GM19455 (cell line): ENCODE measurements around the gene CCL22.
"Not testable (repeated sequence)": the region's sequence is repeated elsewhere in the genome, so short reads cannot be mapped to it uniquely, and the experiment has no call there.

ENCODE experiments used
- ATAC-seq: cut with Tn5 transposase; IDR thresholded peaks from one replicate; pipeline ENCODE4 v1.9.1; 2021; ENCODE audit not compliant: unreplicated experiment

Gene CCL22, protein sequence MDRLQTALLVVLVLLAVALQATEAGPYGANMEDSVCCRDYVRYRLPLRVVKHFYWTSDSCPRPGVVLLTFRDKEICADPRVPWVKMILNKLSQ

DNA sequence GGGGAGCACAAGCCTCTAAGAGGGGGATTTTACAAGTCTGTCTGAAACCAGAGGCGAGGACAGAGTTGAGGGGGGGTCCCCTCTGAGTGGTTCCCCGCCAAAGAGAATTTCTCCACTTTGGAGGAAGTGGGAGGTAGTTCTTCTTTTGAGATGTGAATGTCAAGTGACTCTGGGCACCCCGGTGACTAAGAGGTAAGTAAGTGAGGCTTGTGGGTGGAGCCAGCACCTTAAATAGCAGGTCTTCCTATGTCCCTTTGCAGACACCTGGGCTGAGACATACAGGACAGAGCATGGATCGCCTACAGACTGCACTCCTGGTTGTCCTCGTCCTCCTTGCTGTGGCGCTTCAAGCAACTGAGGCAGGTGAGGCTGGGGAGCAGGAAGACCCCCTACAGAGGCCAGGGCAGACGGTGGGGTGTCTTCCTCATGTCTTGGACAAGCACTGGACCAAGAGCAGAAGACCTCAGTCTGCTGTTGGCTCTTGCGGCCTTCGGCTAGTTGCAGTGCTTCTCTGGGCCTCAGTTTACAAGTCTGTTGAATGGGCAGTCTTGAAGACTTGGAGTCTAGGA lies at the start of gene CCL22:
Gene CCL22, plus strand, starts transcription at position 257 of the 569 bp plus-strand sequence. Its CDS starts 34 bp downstream, at position 291.
- no peak for ATAC-seq

DNA sequence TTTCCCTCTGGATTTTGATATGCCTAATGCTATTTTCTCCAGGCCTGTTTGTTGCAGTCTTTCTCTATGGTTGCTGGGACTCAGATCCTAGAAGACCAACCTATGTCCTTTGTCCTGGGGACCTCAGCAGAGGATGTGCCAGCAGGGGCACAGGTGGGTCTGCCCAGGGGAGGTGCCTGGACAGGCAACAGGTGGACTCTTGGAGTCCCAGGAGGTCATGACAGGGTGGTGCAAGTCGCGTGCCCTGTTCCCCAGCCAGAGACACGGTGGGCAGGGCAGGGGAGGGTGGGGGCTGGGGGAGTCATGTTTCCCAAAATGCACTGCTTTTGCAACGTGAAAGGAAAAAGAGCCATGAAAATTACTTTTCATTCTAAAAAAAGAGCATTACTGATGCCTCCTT lies 47.8 kb upstream of the CCL22 start:
- no peak for ATAC-seq

DNA sequence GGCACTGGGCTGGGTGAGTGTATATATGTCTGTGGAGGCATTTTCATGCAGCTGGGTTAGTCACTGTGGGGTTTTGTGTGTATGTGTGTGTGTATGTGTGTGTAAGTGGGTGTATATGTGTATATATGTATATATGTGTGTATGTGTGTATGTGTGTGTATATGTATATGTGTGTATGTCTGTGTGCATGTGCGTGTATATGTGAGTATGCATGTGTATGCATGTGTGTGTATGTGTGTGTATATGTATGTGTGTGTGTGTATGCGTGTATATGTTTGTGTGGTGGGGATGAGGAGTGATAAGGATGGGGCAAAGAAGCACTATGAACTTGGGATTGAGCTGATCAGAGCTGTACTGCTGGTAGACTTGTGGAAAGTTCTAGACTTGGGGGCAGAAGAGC lies 45.1 kb upstream of the CCL22 start:
- no peak for ATAC-seq

DNA sequence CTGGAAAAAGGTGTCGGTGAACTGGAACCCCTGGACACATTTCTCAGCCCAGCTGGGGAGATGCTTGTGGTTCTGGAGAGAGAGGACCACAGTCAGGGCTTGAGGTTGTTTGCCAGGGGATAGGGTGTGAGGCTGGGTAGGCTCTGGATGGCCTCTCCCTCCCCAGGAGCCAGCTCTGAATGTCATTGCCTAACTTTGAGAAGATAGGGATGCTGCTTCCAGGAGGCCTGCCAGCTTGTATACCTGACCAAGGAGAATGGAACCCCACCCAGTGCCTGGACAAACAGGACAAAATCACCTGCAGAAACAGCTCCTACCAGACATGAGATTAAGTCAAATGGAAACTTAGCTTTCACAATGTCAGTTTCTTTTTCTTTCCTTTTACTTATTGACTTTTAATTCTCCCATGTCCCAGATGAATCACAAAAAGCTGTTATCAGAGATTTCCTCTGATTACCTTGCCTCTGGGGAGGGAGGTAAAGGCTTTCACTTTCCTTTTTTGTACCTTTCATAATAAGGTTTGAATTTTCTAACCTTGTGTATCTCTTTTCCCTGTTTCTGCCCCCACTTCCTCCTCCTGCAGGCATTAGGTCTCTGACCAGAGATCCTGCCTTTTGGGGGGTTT lies 44.3 kb upstream of the CCL22 start:
- no peak for ATAC-seq

DNA sequence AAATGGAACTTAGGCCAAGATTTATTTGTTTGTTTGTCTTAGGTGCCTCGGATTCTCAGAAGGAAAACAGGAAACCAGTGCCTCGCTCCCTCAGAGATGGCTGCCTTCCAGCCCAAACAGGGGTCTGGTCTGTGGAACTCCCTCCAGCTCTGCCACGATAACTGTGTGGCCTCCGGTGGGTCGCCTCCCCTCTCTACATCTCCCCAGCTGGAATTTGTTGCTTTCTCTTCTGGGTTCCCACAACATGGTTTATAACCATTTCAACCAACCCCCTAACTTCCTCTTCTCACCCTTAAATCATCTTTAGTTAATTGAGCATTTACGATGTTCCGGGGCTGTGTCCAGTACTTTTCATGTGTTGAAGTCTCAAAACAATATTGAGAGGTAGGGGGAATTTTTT lies 43.2 kb upstream of the CCL22 start:
- no peak for ATAC-seq

DNA sequence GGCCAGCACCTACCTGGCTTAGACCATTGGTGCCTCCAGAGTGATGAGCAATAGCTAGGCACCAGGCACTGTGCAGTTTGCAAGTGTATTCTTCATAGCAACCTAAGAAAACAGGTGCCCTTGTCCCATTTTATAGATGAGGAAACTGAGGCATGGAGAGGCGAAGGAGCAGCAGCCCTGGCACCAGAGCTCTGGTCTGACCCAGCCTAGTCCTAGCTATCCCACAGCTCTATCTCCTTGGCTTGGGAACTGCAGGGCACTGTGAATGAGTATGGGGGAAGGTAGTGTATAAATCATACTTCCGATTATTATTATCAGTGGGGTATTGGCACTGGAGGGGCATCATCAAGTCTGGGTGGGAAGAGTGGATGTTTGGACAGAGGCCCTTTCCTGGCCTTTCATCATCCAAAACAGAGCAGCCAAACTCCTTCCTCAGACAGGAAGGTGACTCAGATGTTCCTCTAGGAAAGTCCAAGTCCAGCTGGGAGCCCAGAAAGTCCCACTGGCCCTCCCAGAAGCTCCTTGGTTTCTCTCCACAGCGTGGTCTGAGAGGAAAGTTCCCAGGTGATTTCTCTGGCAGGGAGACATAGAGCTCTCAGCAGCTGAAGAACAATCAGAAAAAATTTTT lies 42.1 kb upstream of the CCL22 start:
- no peak for ATAC-seq

DNA sequence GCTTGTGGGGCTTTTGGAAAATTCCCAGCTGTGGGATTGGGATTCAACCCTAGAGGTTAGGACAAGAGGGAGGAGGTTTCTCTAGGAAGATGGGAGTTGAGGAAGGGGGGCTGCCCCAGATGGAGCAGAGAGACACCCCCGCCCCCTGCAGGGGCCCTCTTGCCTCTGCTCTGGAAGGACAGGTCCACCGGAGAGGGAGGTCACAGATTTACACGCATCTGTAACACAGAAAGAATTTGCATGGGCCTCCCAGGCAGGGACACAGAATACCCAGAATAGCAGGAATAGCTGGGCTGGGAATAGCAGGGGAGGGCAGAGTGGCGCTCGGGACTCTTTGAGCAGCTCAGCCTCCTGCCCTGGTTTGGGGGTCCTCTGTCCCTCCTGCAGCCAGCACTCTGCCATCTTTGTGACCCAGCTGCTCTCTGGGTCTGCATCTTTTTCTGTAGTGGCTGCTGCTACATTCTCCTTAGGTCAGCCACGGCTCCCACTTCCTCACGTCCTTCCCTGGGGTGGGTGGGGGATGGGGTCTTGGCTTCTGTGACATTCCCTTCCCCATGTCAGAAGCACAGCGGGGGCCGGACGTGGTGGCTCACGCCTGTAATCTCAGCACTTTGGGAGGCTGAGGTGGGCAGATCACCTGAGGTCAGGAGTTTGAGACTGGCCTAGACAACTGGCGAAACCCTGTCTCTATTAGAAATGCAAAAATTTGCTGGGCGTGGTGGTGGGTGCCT lies 40.2 kb upstream of the CCL22 start:
- ATAC-seq, result no peak

DNA sequence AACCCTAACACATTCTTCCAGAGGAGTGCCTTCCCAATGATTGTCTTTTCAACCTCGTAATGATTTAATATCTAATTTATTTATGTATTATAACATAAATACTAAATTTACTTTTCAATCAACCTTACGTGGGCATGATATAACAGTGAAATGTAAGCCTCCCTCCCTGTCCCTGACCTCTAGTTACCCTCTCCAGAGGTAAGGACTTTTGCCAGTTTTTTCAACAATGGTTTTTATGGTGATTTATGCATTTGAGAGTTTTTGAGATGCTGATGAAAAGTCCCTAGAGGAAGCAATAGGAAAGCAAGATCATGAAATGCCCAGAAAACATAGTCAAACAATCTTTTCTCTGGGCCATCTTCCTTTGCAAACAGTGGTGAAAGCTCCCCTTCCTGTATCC lies 38.9 kb upstream of the CCL22 start:
- no peak for ATAC-seq

DNA sequence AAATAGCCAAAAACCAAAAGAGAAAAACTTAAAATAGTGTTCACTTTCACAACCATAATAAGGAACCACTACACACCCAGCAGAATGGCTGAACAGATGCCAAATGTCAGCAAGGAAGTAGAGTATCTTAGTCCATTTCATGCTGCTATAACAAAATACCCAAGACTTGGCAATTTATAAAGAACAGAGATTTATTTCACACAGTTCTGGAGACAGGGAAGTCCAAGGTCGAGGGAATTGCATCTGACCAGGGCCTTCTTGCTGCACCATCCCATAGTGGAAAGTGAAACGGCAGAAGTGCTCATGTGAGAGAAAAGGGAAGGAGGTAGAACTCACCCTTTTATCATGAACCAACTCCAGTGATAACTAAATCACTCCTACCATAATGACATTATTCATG lies 33.8 kb upstream of the CCL22 start:
- no peak for ATAC-seq

DNA sequence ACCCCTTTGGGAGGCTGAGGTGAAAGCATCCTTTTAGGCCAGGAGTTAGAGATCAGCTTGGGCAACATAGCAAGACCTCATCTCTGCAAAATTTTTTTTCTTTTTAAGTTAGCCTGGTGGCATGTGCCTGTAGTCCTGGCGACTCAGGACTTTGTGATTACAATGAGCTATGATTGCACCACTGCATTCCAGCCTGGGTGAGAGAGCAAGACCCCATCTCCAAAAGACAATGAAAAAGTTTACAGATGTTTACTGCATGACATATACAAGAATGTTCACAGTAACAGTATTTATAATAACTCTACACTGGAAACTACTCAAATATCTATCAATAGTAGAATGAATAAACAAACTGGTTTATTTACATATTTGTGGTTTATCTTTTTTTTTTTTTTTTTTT lies 33.1 kb upstream of the CCL22 start:
- ATAC-seq, result no peak

DNA sequence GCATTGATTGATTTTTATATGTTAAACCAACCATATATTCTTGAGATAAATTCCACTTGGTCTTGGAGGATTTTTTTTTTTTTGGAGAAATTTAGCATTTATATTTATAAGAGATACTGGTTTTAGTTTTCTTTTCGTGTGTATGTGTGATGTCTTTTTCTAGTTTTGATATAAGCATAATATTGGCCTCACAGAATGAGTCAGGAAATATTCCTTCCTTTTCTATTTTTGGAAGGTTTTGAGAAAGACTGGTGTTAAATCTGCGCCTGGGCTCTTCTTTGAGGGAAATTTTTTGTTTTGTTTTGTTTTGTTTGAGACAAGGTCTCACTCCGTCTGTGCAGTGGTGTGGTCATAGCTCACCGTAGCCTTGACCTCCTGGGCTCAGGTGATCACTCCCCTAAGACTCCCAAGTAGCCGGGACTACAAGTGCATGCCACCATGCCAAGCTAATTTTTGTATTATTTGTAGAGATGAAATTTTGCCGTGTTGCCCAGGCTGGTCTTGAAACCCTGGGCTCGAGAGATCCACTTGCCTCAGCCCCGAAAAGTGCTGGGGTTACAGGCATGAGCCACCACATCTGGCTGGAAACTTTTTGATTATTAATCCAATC lies 28.8 kb upstream of the CCL22 start:
- ATAC-seq, result no peak

DNA sequence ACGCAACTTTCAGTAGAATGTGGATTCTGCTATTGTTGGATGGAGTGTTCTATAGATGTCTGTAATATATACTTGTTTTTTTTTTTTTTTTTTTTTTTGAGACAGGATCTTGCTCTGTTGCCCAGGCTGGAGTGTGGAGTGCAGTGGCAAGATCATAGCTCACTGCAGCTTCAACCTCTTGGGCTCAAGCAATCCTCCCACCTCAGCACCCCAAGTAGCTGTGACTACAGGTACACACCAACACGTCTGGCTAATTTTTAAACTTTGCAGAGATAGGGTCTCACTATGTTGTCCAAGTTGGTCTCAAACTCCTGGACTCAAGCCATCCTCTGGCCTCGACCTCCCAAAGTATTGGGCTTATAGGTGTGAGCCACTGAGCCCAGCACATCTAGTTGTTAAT lies 27.2 kb upstream of the CCL22 start:
- no peak for ATAC-seq

DNA sequence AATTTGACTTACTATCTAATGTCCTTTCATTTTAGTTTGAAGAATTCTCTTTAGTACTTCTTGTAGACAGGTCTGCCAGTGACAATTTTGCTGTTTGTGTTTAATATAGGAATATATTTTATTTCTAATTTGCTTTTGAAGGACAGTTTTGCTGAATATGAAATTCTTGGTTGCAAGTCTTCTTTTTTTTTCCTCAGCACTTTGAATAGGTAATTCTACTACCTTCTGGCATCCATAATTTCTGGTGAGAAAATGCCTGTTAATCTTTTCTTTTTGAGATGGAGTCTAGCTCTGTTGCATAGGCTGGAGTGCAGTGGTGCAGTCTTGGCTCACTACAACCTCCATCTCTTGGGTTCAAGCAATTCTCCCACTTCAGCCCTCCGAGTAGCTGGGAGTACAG lies 25.2 kb upstream of the CCL22 start:
- ATAC-seq, result no peak

DNA sequence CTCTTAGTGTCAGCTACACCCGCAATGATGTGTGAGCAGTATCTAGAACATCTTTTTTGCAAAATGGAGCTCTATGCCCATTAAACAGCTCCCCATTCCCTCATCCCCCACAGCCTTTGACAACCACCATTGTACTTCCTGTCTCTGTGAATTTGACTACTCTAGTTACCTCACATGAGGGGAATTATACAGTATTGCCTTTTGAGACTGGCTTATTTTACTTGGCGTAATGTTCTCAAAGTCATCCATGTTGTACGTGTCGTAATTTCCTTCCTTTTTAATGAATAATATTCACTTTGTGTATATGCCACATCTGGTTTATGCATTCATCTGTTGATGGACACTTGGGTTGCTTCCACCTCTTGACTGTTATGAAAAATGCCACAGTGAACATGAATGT lies 23.2 kb upstream of the CCL22 start:
- ATAC-seq, result no peak

DNA sequence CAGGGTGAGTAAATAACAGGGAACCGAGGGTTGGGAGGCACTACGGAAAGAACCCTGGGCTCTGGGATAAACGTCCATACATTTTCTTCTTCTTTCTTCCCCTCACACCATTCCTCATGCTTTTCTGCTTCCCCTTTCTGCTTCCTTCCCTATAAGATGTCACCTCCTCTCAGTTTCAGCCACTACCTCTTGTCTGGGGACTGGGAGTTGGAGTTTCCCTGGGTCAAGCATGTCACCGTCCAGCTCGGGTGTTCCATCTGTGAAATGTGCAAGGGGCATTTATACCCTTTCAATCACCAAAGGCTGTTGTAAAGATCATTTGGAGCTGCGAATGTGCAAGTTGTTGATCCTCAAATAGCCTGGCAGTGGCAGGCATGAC lies 17.5 kb upstream of the CCL22 start:
- no peak for ATAC-seq

DNA sequence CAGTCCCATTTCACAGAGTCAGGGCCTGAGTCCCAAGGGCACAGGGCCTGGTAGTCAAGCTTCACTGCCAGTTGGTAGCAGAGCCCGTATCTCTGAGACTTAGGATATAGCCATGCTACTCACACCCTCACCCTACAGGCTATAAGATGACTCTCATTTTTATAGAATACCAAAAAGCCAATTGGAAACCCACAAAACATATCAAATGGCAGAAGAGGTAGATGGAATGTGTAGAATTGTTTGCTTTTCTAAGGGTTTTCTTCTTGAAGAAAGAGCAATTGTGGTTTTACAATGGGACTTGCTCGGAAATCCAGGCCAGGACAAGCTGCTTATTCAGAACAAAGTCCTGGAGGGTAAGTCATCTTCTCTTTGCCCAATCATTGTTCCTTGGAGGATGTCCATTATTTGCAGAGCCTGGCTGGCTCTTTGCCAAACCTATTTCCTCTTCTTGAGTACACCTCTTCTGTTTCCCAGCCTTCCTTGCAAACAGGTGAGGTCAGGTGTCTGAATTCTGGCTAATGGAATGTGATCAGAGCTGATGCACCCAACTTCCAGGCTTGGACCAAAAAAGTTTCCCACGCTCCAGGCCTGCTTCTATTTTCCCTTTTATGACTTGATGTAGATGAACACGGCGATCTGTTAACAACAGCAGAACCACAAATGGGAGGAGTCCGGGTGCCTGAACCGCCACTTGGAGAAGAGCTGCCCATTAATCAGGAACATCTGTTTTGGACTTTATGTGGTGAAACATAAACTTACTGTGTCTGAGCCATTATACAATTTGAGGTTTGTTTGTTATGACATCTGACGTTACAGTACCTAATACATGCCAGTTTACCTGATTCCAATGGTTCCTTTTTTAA lies 16.9 kb upstream of the CCL22 start:
- no peak for ATAC-seq

DNA sequence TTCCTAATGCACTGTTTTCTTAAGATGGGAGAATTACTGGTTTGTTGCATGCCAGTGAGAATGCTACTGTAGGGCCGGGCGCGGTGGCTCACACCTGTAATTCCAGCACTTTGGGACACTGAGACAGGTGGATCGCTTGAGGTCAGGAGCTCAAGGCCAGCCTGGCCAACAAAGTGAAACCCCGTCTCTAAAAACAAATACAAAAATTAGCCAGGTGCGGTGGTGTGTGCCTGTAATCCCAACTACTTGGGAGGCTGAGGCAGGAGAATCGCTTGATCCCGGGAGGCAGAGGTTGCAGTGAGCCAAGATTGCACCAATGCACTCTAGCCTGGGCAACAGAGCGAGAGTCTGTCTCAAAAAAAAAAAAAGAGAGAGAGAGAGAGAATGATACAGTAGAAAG lies 16.0 kb upstream of the CCL22 start:
- ATAC-seq, result not testable (repeated sequence)

DNA sequence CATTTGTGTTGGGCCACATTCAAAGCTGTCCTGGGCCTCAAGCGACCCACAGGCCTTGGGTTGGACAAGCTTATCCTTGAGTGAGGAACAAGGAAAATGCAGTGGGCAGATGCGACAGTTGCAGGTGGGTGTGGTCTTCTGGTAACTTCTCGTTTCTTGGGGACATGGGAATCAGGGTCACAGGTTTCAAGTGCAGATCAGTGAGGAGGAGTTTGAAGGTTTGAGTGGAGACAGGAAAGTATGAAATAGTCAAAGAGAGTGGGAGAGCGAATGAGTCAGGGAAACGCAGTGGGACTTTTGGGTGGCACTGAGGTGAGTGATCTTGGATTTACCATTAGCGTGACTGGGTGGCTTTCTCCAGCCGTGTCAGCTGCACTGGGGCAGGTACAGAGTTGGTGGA lies 15.4 kb upstream of the CCL22 start:
- ATAC-seq, result no peak

DNA sequence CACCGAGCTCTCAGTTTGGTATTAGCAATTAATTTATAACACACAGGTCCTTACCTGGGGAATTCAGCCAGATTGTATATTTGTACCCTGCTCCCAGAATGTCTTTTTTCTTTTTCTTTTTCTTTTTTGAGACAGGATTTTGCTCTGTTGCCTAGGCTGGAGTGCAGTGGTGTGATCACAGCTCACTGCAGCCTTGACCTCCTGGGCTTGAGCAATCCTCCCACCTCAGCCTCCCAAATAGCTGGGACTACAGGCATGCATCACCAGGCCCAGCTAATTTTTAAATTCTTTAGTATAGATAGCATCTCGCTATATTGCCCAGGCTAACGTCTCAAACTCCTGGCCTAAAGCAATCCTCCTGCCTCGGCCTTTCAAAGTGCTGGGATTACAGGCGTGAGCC lies 14.5 kb upstream of the CCL22 start:
- not testable (repeated sequence) for ATAC-seq

DNA sequence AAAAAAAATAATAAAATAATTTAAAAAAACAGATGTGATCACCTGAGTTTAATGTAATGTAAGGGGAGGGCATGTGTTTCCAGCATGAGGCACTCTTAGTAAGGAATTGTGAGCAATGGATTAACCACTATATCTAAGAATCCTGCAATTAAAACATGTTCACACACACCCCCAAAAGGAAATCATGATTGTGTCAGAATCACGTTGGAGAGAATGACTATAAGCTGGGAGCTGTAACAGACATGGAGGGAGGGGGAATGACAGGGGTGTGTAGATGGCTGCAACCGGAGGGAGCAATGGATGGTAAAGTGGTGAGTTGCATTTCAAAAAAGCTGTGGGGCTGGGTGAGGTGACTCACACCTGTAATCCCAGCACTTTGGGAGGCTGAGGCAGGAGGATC lies 13.6 kb upstream of the CCL22 start:
- no peak for ATAC-seq
